Measurements from ENCODE around the gene CHCHD2. TPM values are rescaled to one million over a fixed set of nuclear protein-coding genes. Genes with fewer than 3 reads are reported as not detected.

The CHCHD2 gene
- total and polyA plus RNA-seq, 9 of the 15 experiments (the other 6 are each of a cell fraction or from before 2014, with no cell fraction given) = 145 to 1,044 (median 648) TPM

DNA sequence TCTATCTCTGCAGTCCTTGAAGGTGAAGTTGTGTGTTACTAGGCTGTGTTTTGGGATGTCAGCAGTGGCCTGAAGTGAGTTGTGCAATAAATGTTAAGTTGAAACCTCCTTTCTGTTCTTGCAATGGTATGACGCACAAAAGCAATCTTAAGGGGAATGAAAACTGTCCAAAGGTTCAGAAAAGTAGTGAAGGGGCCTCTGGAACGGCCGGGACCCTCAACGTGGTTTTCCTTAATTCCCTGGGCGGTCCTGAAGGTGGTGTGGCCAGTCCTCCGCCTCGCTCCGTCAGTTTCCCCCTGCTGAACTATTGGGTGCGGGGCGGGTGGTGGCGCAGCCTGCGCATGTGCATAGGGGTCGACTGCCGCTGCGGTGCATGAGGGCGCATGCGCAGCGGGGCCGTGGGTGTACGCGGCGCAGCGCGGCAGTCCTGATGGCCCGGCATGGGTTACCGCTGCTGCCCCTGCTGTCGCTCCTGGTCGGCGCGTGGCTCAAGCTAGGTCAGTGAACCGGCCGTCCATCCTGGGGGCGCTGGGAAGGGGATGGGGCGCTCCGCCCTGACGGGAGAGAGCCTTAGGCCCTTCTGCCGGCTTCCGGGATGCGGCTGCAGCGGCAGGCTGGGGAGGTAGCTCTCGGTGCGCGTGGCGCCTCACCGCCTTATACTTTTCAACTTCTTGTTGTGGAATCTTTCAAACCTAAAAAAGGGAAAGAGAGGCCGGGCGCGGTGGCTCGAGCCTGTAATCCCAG lies 42.2 kb downstream of the CHCHD2 start, which contains the start of gene SUMF2 (continued):
- peak; percentile 34; the same call in 1 of the 2 replicates for TF ChIP-seq SIN3B (IDR thresholded peaks at IDR 0.05; ENCODE audit: low read depth)
- TF ChIP-seq, protein P1, sequence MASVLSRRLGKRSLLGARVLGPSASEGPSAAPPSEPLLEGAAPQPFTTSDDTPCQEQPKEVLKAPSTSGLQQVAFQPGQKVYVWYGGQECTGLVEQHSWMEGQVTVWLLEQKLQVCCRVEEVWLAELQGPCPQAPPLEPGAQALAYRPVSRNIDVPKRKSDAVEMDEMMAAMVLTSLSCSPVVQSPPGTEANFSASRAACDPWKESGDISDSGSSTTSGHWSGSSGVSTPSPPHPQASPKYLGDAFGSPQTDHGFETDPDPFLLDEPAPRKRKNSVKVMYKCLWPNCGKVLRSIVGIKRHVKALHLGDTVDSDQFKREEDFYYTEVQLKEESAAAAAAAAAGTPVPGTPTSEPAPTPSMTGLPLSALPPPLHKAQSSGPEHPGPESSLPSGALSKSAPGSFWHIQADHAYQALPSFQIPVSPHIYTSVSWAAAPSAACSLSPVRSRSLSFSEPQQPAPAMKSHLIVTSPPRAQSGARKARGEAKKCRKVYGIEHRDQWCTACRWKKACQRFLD (CRISPR knock-in tag; IDR thresholded peaks at IDR 0.05) = no peak
- no peak for TF ChIP-seq PURB (CRISPR knock-in tag; IDR thresholded peaks at IDR 0.05; ENCODE audit: low read depth)
- TF ChIP-seq RFX5 (IDR thresholded peaks at IDR 0.05; ENCODE audit: low read depth, low read length) = no peak
- TF ChIP-seq, protein P2, sequence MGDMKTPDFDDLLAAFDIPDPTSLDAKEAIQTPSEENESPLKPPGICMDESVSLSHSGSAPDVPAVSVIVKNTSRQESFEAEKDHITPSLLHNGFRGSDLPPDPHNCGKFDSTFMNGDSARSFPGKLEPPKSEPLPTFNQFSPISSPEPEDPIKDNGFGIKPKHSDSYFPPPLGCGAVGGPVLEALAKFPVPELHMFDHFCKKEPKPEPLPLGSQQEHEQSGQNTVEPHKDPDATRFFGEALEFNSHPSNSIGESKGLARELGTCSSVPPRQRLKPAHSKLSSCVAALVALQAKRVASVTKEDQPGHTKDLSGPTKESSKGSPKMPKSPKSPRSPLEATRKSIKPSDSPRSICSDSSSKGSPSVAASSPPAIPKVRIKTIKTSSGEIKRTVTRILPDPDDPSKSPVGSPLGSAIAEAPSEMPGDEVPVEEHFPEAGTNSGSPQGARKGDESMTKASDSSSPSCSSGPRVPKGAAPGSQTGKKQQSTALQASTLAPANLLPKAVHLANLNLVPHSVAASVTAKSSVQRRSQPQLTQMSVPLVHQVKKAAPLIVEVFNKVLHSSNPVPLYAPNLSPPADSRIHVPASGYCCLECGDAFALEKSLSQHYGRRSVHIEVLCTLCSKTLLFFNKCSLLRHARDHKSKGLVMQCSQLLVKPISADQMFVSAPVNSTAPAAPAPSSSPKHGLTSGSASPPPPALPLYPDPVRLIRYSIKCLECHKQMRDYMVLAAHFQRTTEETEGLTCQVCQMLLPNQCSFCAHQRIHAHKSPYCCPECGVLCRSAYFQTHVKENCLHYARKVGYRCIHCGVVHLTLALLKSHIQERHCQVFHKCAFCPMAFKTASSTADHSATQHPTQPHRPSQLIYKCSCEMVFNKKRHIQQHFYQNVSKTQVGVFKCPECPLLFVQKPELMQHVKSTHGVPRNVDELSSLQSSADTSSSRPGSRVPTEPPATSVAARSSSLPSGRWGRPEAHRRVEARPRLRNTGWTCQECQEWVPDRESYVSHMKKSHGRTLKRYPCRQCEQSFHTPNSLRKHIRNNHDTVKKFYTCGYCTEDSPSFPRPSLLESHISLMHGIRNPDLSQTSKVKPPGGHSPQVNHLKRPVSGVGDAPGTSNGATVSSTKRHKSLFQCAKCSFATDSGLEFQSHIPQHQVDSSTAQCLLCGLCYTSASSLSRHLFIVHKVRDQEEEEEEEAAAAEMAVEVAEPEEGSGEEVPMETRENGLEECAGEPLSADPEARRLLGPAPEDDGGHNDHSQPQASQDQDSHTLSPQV (IDR thresholded peaks at IDR 0.05) = peak; percentile 70; the same call in 1 of the 2 replicates
- TF ChIP-seq CEBPG (CRISPR knock-in tag; IDR thresholded peaks at IDR 0.05) = peak; percentile 94
- TF ChIP-seq CEBPG (tag; conservative IDR thresholded peaks at IDR 0.05 in 1 of 2, IDR thresholded peaks at IDR 0.05 in 1 of 2) = peak; percentile 95 to 96
- peak; percentile 83 for TF ChIP-seq ZNF12 (CRISPR knock-in tag; IDR thresholded peaks at IDR 0.05)
- TF ChIP-seq ZNF79 (CRISPR knock-in tag; IDR thresholded peaks at IDR 0.05; ENCODE audit: low read depth) = no peak
- TF ChIP-seq DPF2 (IDR thresholded peaks at IDR 0.05) = peak; percentile 54; the same call in 1 of the 2 replicates
- TF ChIP-seq MCM7 (IDR thresholded peaks at IDR 0.05) = no peak
- TF ChIP-seq, protein P3, sequence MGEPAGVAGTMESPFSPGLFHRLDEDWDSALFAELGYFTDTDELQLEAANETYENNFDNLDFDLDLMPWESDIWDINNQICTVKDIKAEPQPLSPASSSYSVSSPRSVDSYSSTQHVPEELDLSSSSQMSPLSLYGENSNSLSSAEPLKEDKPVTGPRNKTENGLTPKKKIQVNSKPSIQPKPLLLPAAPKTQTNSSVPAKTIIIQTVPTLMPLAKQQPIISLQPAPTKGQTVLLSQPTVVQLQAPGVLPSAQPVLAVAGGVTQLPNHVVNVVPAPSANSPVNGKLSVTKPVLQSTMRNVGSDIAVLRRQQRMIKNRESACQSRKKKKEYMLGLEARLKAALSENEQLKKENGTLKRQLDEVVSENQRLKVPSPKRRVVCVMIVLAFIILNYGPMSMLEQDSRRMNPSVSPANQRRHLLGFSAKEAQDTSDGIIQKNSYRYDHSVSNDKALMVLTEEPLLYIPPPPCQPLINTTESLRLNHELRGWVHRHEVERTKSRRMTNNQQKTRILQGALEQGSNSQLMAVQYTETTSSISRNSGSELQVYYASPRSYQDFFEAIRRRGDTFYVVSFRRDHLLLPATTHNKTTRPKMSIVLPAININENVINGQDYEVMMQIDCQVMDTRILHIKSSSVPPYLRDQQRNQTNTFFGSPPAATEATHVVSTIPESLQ (CRISPR knock-in tag; IDR thresholded peaks at IDR 0.05) = 0 out of 2 replicates have a peak, but pooled peaks have one; percentile 95
- no peak for TF ChIP-seq ZNF121 (CRISPR knock-in tag; conservative IDR thresholded peaks at IDR 0.05)
- TF ChIP-seq KLF6 (CRISPR knock-in tag; IDR thresholded peaks at IDR 0.05; ENCODE audit: borderline replicate concordance) = no peak
- TF ChIP-seq TEAD4 (IDR thresholded peaks at IDR 0.05; ENCODE audit: low read length) = 0 out of 2 replicates have a peak, but pooled peaks have one; percentile 38
- no peak for TF ChIP-seq TEAD4 (CRISPR knock-in tag; IDR thresholded peaks at IDR 0.05; ENCODE audit: borderline replicate concordance)
- TF ChIP-seq HMG20A (CRISPR knock-in tag; conservative IDR thresholded peaks at IDR 0.05) = no peak
- TF ChIP-seq, protein P4, sequence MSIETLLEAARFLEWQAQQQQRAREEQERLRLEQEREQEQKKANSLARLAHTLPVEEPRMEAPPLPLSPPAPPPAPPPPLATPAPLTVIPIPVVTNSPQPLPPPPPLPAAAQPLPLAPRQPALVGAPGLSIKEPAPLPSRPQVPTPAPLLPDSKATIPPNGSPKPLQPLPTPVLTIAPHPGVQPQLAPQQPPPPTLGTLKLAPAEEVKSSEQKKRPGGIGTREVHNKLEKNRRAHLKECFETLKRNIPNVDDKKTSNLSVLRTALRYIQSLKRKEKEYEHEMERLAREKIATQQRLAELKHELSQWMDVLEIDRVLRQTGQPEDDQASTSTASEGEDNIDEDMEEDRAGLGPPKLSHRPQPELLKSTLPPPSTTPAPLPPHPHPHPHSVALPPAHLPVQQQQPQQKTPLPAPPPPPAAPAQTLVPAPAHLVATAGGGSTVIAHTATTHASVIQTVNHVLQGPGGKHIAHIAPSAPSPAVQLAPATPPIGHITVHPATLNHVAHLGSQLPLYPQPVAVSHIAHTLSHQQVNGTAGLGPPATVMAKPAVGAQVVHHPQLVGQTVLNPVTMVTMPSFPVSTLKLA (conservative IDR thresholded peaks at IDR 0.05) = peak; percentile 75 to 86

All from K562 (cell line).